ENCODE measurements around the gene ST6GALNAC4. TPM values are rescaled to one million over a fixed set of nuclear protein-coding genes. Genes with fewer than 3 reads are reported as not detected.

ST6GALNAC4 gene
- total RNA-seq, 1 experiment from 2014 or later = 15.4 TPM

DNA sequence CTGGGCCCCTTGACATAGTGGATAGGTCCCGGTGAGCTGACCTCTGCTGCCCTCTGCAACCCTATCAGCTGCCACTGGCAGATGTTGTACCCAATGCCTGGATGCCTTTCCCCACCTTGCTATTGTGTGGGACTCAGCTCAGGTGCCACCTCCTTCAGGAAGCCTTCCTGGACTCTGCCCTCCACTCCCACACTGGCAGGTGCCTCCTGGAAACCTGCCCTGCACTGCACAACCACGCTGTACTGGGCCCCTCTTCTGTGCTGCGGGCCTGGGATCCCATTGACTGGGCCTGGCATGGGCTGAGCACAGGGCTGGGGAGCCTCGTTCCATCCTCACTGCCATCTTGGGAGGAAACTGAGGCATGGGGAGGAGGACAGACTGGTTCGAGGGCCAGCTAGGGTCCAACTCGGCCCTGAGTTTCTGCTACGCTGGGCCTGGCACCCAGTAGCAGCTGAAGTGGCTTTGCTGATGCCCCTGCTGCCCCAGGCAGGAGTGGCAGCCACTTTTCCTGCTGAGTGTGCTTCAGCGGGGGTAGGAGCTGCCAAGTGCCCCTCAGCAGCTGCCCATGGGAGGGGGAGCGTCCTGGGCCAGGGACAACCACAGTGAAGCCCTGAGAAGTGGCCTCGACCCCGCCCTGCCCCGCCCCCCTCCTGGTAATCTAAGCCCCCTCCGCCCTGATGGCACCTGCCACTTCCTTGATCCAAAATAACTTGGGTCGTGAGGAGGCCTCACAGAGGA lies 40.6 kb downstream of the ST6GALNAC4 start:
- H4K91ac ChIP-seq (ENCODE audit: insufficient read length, low read depth, low read length) = no peak overlapping the region
- no peak overlapping the region for H3K14ac ChIP-seq (ENCODE audit: insufficient read depth, low read length)
- no peaks in the 10 kb centered on the region for H3K4me1 ChIP-seq (ENCODE audit: insufficient read depth, low read length)
- no peak overlapping the region for H3K18ac ChIP-seq (ENCODE audit: insufficient read length, low read depth, low read length)
- H2BK120ac ChIP-seq (ENCODE audit: low read depth, low read length, poor library complexity, severe bottlenecking) = no peak overlapping the region
- no peak overlapping the region for H3K4me2 ChIP-seq (ENCODE audit: insufficient read depth, insufficient read length, low read length)
- H3K27ac Mint-ChIP-seq = no peak overlapping the region; a peak in 1 of 7 replicates
- H3K23ac ChIP-seq (ENCODE audit: insufficient read length, low read depth, low read length) = no peak overlapping the region
- peaks cover 2 to 15% of the 10 kb centered on the region in 2 experiments; a peak in 3 of 4 replicates for H3K4me1 Mint-ChIP-seq
- no peaks in the 10 kb centered on the region; the same call in 1 of the 2 replicates for H3K27me3 Mint-ChIP-seq (ENCODE audit: low read depth)
- no peaks in the 10 kb centered on the region for H4K20me1 ChIP-seq (ENCODE audit: control insufficient read depth, insufficient read depth, insufficient read length)
- WGBS (ENCODE audit: extremely low coverage, insufficient read length, low lambda C conversion rate) = no CpG with 5 or more reads among the region's 14 CpGs
- no peak for TF ChIP-seq CTCF (conservative IDR thresholded peaks at IDR 0.05)
- H2AK5ac ChIP-seq (ENCODE audit: insufficient read length, low read length) = no peak overlapping the region
- no peak overlapping the region for H2BK5ac ChIP-seq (ENCODE audit: insufficient read length, low read length)
- no peak overlapping the region for H2AFZ ChIP-seq (ENCODE audit: low read length)
- H3K9me3 ChIP-seq (ENCODE audit: control insufficient read depth, low read depth, low read length) = no peaks in the 10 kb centered on the region
- no peaks in the 10 kb centered on the region for H3K79me1 ChIP-seq (ENCODE audit: insufficient read depth, low read depth, low read length, poor library complexity, severe bottlenecking)
- no peak overlapping the region for H3T11ph ChIP-seq (ENCODE audit: low read length)
- H3K4me3 Mint-ChIP-seq = peak overlapping the region in 1 of 2 experiments; percentile 89; a peak in 2 of 5 replicates
- no peaks in the 10 kb centered on the region for H3K27me3 ChIP-seq (ENCODE audit: insufficient read depth, low read length)
- H3K79me2 ChIP-seq (ENCODE audit: insufficient read depth, low read length) = no peaks in the 10 kb centered on the region
- H2BK15ac ChIP-seq (ENCODE audit: low read depth, low read length) = no peak overlapping the region
- H2BK12ac ChIP-seq (ENCODE audit: insufficient read length, low read depth, low read length) = no peak overlapping the region
- no peak for DNase-seq
- no peak overlapping the region for H3K9ac ChIP-seq (ENCODE audit: extremely low read depth, insufficient read length, low read length)
- no peak overlapping the region for H3K4ac ChIP-seq (ENCODE audit: low read depth, low read length)
- H4K5ac ChIP-seq (ENCODE audit: insufficient read length, low read depth, low read length) = no peak overlapping the region
- no peak overlapping the region for H3K56ac ChIP-seq (ENCODE audit: insufficient read length, low read depth, low read length)
- peaks cover 0 to 6% (median 0%) of the 10 kb centered on the region in 3 experiments; a peak in 3 of 7 replicates for H3K36me3 Mint-ChIP-seq (ENCODE audit: insufficient read depth in 1 of 3, low read depth in 3 of 3)
- no peaks in the 10 kb centered on the region for H3K9me3 Mint-ChIP-seq
- H3K23me2 ChIP-seq (ENCODE audit: insufficient read length, low read depth, low read length, poor library complexity, severe bottlenecking) = peaks cover 12% of the 10 kb centered on the region
- H3K27ac ChIP-seq (ENCODE audit: insufficient read length, low read depth, low read length) = no peak overlapping the region
- no peak overlapping the region for H4K8ac ChIP-seq (replicated peaks; ENCODE audit: insufficient read length, low read depth, low read length)
- no peak overlapping the region for H2BK20ac ChIP-seq (ENCODE audit: low read depth, low read length, poor library complexity, severe bottlenecking)

Data from H9 (cell line).